Measurements from ENCODE around the gene PARG. TPM values are rescaled to one million over a fixed set of nuclear protein-coding genes. Genes with fewer than 3 reads are reported as not detected.
"Not testable (repeated sequence)": the region's sequence is repeated elsewhere in the genome, so short reads cannot be mapped to it uniquely, and the experiment has no call there.

PARG gene
- total and polyA plus RNA-seq, 9 of the 15 experiments (the other 6 are each of a cell fraction or from before 2014, with no cell fraction given) = 8.5 to 49.9 (median 28.8) TPM

GRCh38 chr10:49900406-49900805 is 41.4 kb downstream of the PARG start:
- H3K9me3 ChIP-seq (replicated peaks; ENCODE audit: control insufficient read depth, insufficient read depth, low read depth, low read length); H3K27me3 ChIP-seq (ENCODE audit: control insufficient read depth in 2 of 2, insufficient read depth in 2 of 2, low read length in 2 of 2); POLR2A ChIA-PET; FAIRE-seq; BruUV-seq (replicated peaks); CTCF ChIA-PET (ENCODE audit: low intra/inter-chr PET ratio); in situ Hi-C loops (cut with MboI); H4K20me1 ChIP-seq (replicated peaks; ENCODE audit: control insufficient read depth, insufficient read depth, low read length); H3K36me3 ChIP-seq (ENCODE audit: control insufficient read depth, insufficient read depth, low read length); H3K4me3 ChIP-seq; DNase-seq (ENCODE audit: extremely low read depth in 1 of 4, low spot score in 3 of 4); H3K79me2 ChIP-seq (ENCODE audit: control insufficient read depth, insufficient read depth, low read length); intact Hi-C loops (cut with micrococcal nuclease); H3K4me1 ChIP-seq (replicated peaks in 1 of 2; ENCODE audit: control insufficient read depth in 2 of 2, insufficient read depth in 2 of 2, low read length in 2 of 2); H2AFZ ChIP-seq (ENCODE audit: low read depth, low read length); H3K4me2 ChIP-seq (ENCODE audit: insufficient read depth, low read length); H3K27ac ChIP-seq (ENCODE audit: extremely low read depth, low read depth, low read length); H3K9ac ChIP-seq (ENCODE audit: insufficient read depth in 1 of 2, low read depth in 2 of 2, low read length in 2 of 2); H3K9me1 ChIP-seq (ENCODE audit: control insufficient read depth, insufficient read depth, low read length); ATAC-seq; TF ChIP-seq CEBPG (CRISPR knock-in tag; IDR thresholded peaks at IDR 0.05): not testable (repeated sequence)
- 96% methylated on average over 1 of the region's 3 CpGs for WGBS (ENCODE audit: insufficient coverage, low coverage, missing lambda C conversion rate)
- TF ChIP-seq CEBPB (tag; IDR thresholded peaks at IDR 0.05) (peak; percentile 77), CEBPG (tag; conservative IDR thresholded peaks at IDR 0.05 in 1 of 2, IDR thresholded peaks at IDR 0.05 in 1 of 2) (peak in 1 of 2 experiments; percentile 77; a peak in 2 of 4 replicates)

- H3K4me3 ChIP-seq; H4K20me1 ChIP-seq (replicated peaks; ENCODE audit: control insufficient read depth, insufficient read depth, low read length); H3K9me3 ChIP-seq (replicated peaks; ENCODE audit: control insufficient read depth, insufficient read depth, low read depth, low read length); DNase-seq (ENCODE audit: extremely low read depth in 1 of 4, low spot score in 3 of 4); H3K36me3 ChIP-seq (ENCODE audit: control insufficient read depth, insufficient read depth, low read length); POLR2A ChIA-PET; H3K9ac ChIP-seq (ENCODE audit: insufficient read depth in 1 of 2, low read depth in 2 of 2, low read length in 2 of 2); H3K4me1 ChIP-seq (replicated peaks in 1 of 2; ENCODE audit: control insufficient read depth in 2 of 2, insufficient read depth in 2 of 2, low read length in 2 of 2); H3K27me3 ChIP-seq (ENCODE audit: control insufficient read depth in 2 of 2, insufficient read depth in 2 of 2, low read length in 2 of 2); in situ Hi-C loops (cut with MboI); H2AFZ ChIP-seq (ENCODE audit: low read depth, low read length); H3K9me1 ChIP-seq (ENCODE audit: control insufficient read depth, insufficient read depth, low read length); FAIRE-seq; intact Hi-C loops (cut with micrococcal nuclease); H3K27ac ChIP-seq (ENCODE audit: extremely low read depth, low read depth, low read length); H3K79me2 ChIP-seq (ENCODE audit: control insufficient read depth, insufficient read depth, low read length); CTCF ChIA-PET (ENCODE audit: low intra/inter-chr PET ratio); H3K4me2 ChIP-seq (ENCODE audit: insufficient read depth, low read length); BruUV-seq (replicated peaks): not testable (repeated sequence)
- no CpG with 5 or more reads among the region's 2 CpGs for WGBS (ENCODE audit: insufficient coverage, low coverage, missing lambda C conversion rate)
- peak; percentile 84 for ATAC-seq
Measured at GRCh38 chr10:49899999-49900398, 41.8 kb downstream of the PARG start.

GRCh38 chr10:49890025-49890424 is 51.8 kb downstream of the PARG start:
- peak; percentile 57; the same call in 2 of the 3 replicates for ATAC-seq

More at GRCh38 chr10:49890025-49890424, 51.8 kb downstream of the PARG start:
- BruUV-seq (replicated peaks); H3K27me3 ChIP-seq (ENCODE audit: control insufficient read depth in 2 of 2, insufficient read depth in 2 of 2, low read length in 2 of 2); H3K4me3 ChIP-seq; H4K20me1 ChIP-seq (replicated peaks; ENCODE audit: control insufficient read depth, insufficient read depth, low read length); H3K9me1 ChIP-seq (ENCODE audit: control insufficient read depth, insufficient read depth, low read length); H3K9me3 ChIP-seq (replicated peaks; ENCODE audit: control insufficient read depth, insufficient read depth, low read depth, low read length); H3K27ac ChIP-seq (ENCODE audit: extremely low read depth, low read depth, low read length); H2AFZ ChIP-seq (ENCODE audit: low read depth, low read length); H3K4me2 ChIP-seq (ENCODE audit: insufficient read depth, low read length); POLR2A ChIA-PET; intact Hi-C loops (cut with micrococcal nuclease); H3K79me2 ChIP-seq (ENCODE audit: control insufficient read depth, insufficient read depth, low read length); H3K4me1 ChIP-seq (replicated peaks in 1 of 2; ENCODE audit: control insufficient read depth in 2 of 2, insufficient read depth in 2 of 2, low read length in 2 of 2); FAIRE-seq; H3K36me3 ChIP-seq (ENCODE audit: control insufficient read depth, insufficient read depth, low read length); H3K9ac ChIP-seq (ENCODE audit: insufficient read depth in 1 of 2, low read depth in 2 of 2, low read length in 2 of 2); CTCF ChIA-PET (ENCODE audit: low intra/inter-chr PET ratio); in situ Hi-C loops (cut with MboI); DNase-seq (ENCODE audit: extremely low read depth in 1 of 4, low spot score in 3 of 4): not testable (repeated sequence)
- WGBS (ENCODE audit: insufficient coverage, low coverage, missing lambda C conversion rate) = 94% methylated on average over 2 of the region's 5 CpGs

All from K562 (cell line).